Stimulated activated CD8-positive, alpha-beta memory T cell treated with anti-CD3 and anti-CD28 coated beads, Interleukin-2, amount 100 ng/mL, for 48 hours (primary cell): ENCODE results near the gene SOD2.
A peak's percentile ranks its signal among the peaks of the same experiment; 100 is the strongest.
"Not testable (repeated sequence)": the region's sequence is repeated elsewhere in the genome, so short reads cannot be mapped to it uniquely, and the experiment has no call there.

Experiments used
- DNase-seq, 2 donors: peaks; one replicate each; pipeline ENCODE4 v3.0.0-alpha.2; 2020; ENCODE audit warnings: low read depth in 2 of 2

The SOD2 gene

GRCh38 chr6:159682810-159683209, 10.2 kb downstream of the SOD2 start:
- no peak for DNase-seq

GRCh38 chr6:159682295-159682694, 10.7 kb downstream of the SOD2 start:
- DNase-seq, result no peak

GRCh38 chr6:159681191-159681880, 11.7 kb downstream of the SOD2 start:
- no peak for DNase-seq

GRCh38 chr6:159680104-159680503, 12.9 kb downstream of the SOD2 start:
- no peak for DNase-seq

- DNase-seq, result peak in 1 of 2 donors; percentile 27
These were observed 13.7 kb downstream of the SOD2 start for GRCh38 chr6:159679091-159680077.

- no peak for DNase-seq
These were observed 14.5 kb downstream of the SOD2 start for GRCh38 chr6:159678574-159678973.

GRCh38 chr6:159677506-159678165, 15.4 kb downstream of the SOD2 start:
- no peak for DNase-seq

- no peak for DNase-seq
These were observed 16.0 kb downstream of the SOD2 start for GRCh38 chr6:159676890-159677505.

GRCh38 chr6:159676236-159676635, 16.8 kb downstream of the SOD2 start:
- DNase-seq, result not testable (repeated sequence)

- DNase-seq, result no peak
These were observed 27.0 kb downstream of the SOD2 start for GRCh38 chr6:159665868-159666635.

- not testable (repeated sequence) for DNase-seq
These were observed 29.6 kb downstream of the SOD2 start for GRCh38 chr6:159663368-159663889.

- DNase-seq, result not testable (repeated sequence)
These were observed 31.1 kb downstream of the SOD2 start for GRCh38 chr6:159661977-159662376.

GRCh38 chr6:159655409-159655988, 37.5 kb downstream of the SOD2 start:
- no peak for DNase-seq

GRCh38 chr6:159654483-159655098, 38.5 kb downstream of the SOD2 start:
- DNase-seq, result no peak

GRCh38 chr6:159650314-159650713, 42.7 kb downstream of the SOD2 start:
- DNase-seq, result no peak

- DNase-seq, result no peak
These were observed 43.6 kb downstream of the SOD2 start for GRCh38 chr6:159649441-159649840.

- no peak for DNase-seq
These were observed 46.3 kb downstream of the SOD2 start for GRCh38 chr6:159646733-159647132.

- no peak for DNase-seq
These were observed 46.9 kb downstream of the SOD2 start for GRCh38 chr6:159646116-159646515.

- no peak for DNase-seq
These were observed 47.4 kb downstream of the SOD2 start for GRCh38 chr6:159645640-159646039.
